Gastrocnemius medialis (tissue), 4 donors: ENCODE results near the gene PPFIA1. TPM values are rescaled to one million over a fixed set of nuclear protein-coding genes. Genes with fewer than 3 reads are reported as not detected.

Source experiments
- ATAC-seq, 2 donors: fragments of 150-250 bp; one replicate each; pipeline ENCODE4 v1.9.1; 2016
- DNase-seq, 2 donors: peaks; one replicate each; pipeline ENCODE4 v3.0.0-alpha.2; 2019
- H3K27ac ChIP-seq, 4 donors: fragments of 200-600 bp; sonication (generic); 1 replicate in 1 of 4; 2 replicates in 3 of 4; pipeline ENCODE4 v1.5.1; 2016 to 2018; ENCODE audit warnings: mild to moderate bottlenecking in 2 of 4, moderate library complexity in 1 of 4
- H3K27me3 ChIP-seq, 3 donors: fragments of 200-600 bp; sonication (generic) in 2 of 3; 1 replicate in 1 of 3; 2 replicates in 2 of 3; pipeline versions ENCODE4 v1.5.1 to v1.6.0; 2016 to 2019; ENCODE audit warnings: mild to moderate bottlenecking in 1 of 3, moderate library complexity in 1 of 3
- H3K36me3 ChIP-seq, 2 donors: fragments of 200-600 bp; sonication (generic) in 1 of 2; one replicate each; pipeline ENCODE4 v1.5.1; 2017 to 2018
- H3K4me1 ChIP-seq, 2 donors: fragments of 200-600 bp; sonication (generic) in 1 of 2; one replicate each; pipeline ENCODE4 v1.5.1; 2016 to 2017; ENCODE audit warnings: mild to moderate bottlenecking in 2 of 2
- H3K4me3 ChIP-seq, 4 donors: fragments of 200-600 bp; sonication (generic) in 3 of 4; 1 replicate in 1 of 4; 2 replicates in 3 of 4; pipeline ENCODE4 v1.5.1; 2016 to 2019; ENCODE audit warnings: mild to moderate bottlenecking in 2 of 4
- H3K9me3 ChIP-seq, 3 donors: fragments of 200-600 bp; sonication (generic) in 2 of 3; 1 replicate in 1 of 3; 2 replicates in 2 of 3; pipeline ENCODE4 v1.5.1; 2016 to 2019
- POLR2A ChIP-seq, 2 donors: fragments of 450-650 bp; IDR thresholded peaks; one replicate each; pipeline ENCODE4 v1.6.1; 2017; ENCODE audit warnings: antibody characterized with exemption in 2 of 2, mild to moderate bottlenecking in 2 of 2, moderate library complexity in 2 of 2
- in situ Hi-C, 4 donors: fragments of 200-750 bp; cut with MboI; loops; one replicate each; pipeline versions ENCODE4 v1.15.0 to v1.8.0; 2017; ENCODE audit warnings: low sequenced_read_pairs in 4 of 4
- intact Hi-C: fragments of 100-400 bp; cut with DNase I; formaldehyde crosslinking; loops from one replicate; pipeline ENCODE4 v1.15.1; 2023; ENCODE audit warnings: low total_unique reads
- total RNA-seq, 4 donors: library from RNA; depleted of rRNA; stranded (reverse); fragments of >200 nt; gene quantifications; one replicate each; pipeline versions ENCODE4 v1.1.0 to v1.2.3, GENCODE V29; 2016
- TF ChIP-seq, protein P1 (sequence below), 5 experiments: fragments of 450-650 bp in 3 of 5; fragments of 200-600 bp in 2 of 5; sonication (generic) in 2 of 5; IDR thresholded peaks in 4 of 5; conservative IDR thresholded peaks in 1 of 5; 1 replicate in 4 of 5; 2 replicates in 1 of 5; pipeline ENCODE4 v1.5.1; 2016 to 2019; ENCODE audit warnings: antibody characterized with exemption in 5 of 5, mild to moderate bottlenecking in 3 of 5, moderate library complexity in 3 of 5

The PPFIA1 gene
- total RNA-seq, 4 donors from 2014 or later: 36.3 to 90.6 (median 46.0) TPM

DNA sequence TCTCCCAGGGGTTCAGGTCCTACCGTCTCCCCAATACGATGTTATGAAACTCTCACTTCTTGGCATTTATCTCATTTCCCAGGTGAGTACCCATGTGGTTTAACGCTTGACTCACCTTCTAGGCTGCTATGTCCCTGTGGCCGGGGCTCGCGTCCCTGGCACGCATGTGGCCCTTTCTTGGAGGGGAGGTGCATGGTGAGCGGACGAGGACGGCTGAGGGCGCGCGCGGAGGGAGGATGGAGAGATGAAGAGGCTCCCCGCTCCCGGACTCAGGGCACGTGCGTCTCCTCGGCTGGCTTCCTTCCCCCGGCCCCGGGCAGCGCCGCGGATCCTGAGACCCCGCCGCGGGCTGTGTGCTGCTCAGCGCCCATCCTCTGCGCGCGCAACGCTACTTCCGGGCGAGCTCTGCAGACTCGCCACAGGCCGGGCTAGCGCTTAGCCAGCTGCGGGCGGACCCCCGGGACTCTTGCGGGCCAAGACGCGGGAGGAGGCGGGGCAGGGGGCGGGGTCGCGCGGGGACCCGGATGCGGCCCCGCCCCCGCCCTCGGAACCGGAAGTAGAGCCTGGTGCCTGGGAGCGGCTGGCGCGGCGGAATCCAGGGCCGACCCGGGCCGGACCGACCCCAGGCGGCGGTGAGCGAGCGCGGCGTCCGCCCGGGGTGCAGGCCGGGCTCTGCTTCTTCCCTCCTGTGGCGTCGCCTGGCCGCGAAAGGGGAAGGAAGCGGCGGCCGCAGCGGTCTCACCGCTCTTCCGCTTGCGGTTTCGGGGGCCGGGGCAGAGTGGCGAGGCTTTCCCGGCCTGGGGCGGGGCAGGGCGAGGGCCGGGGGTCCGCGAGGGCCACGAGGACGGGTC lies 127.7 kb downstream of the PPFIA1 start, which contains the start of gene CTTN:
TSS of gene CTTN (plus strand) at position 547 of the 851 bp plus-strand sequence. CDS start 8,769 bp downstream, outside the sequence.
- in situ Hi-C loops (no loop called here), intact Hi-C loops (loop anchor here (5.0 kb wide), 2 partner anchors 126 to 1556 kb away; partner anchors contain the start of genes CPT1A and PPFIA1)
- H3K9me3 ChIP-seq: no peaks in the 10 kb centered on the region
- H3K27me3 ChIP-seq: no peaks in the 10 kb centered on the region
- no peaks in the 10 kb centered on the region for H3K36me3 ChIP-seq
- H3K4me3 ChIP-seq: peak within 1 kb of the TSS; percentile 78 to 99 (median 89)
- peak; percentile 95 to 96 for TF ChIP-seq POLR2A (IDR thresholded peaks at IDR 0.05)
- TF ChIP-seq, protein P1, sequence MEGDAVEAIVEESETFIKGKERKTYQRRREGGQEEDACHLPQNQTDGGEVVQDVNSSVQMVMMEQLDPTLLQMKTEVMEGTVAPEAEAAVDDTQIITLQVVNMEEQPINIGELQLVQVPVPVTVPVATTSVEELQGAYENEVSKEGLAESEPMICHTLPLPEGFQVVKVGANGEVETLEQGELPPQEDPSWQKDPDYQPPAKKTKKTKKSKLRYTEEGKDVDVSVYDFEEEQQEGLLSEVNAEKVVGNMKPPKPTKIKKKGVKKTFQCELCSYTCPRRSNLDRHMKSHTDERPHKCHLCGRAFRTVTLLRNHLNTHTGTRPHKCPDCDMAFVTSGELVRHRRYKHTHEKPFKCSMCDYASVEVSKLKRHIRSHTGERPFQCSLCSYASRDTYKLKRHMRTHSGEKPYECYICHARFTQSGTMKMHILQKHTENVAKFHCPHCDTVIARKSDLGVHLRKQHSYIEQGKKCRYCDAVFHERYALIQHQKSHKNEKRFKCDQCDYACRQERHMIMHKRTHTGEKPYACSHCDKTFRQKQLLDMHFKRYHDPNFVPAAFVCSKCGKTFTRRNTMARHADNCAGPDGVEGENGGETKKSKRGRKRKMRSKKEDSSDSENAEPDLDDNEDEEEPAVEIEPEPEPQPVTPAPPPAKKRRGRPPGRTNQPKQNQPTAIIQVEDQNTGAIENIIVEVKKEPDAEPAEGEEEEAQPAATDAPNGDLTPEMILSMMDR (IDR thresholded peaks at IDR 0.05 in 4 of 5, conservative IDR thresholded peaks at IDR 0.05 in 1 of 5): no peak
- DNase-seq (peak; percentile 56 to 76), ATAC-seq (peak; percentile 67 to 72)
- H3K4me1 ChIP-seq: peaks cover 24 to 30% of the 10 kb centered on the region in 2 donors
- peak within 1 kb of the TSS; percentile 90 to 97 (median 95) for H3K27ac ChIP-seq

DNA sequence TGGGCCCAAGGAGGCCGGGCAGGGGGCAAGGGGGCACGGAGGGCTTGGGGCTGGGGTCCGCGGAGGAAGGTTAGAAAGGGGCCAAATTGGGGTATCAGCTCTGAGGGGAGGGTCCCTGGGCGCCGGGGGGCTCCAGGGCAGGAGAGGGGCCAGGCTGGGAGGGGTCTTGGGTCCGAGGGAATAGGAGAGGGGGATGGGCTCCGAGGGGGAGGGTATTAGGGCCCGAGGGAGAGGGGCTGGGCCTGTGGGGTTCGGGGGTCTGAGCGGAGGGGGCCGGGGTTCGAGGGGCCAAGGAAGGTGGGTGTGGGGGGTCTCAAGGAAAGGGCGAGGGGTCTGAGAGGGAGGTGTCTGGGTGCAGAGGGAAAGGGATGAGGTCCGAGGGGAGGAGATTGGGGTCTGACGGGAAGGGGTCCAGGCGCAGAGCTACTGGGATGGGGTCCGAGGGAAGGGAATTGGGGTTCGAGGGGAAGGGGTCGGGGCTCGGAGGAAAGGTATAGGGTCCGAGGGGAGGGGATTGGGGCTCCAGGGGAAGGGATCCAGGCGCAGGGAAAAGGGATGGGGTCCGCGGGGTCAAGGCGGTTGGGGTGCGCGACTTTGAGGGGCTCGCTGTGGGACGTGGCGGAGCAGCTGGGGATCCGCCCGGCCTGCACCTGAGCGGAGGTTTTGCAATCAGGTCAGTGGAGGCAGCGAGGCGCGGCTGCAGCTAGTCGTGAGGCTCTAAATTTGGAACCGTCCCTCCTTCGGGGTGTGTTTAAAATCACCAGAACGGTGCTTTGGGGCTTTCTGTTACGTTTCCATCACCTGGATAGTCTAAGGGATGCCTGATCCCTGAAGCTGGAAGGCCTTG lies 128.6 kb downstream of the PPFIA1 start:
- intact Hi-C loops: loop anchor here (5.0 kb wide), 2 partner anchors 127 to 1557 kb away; partner anchors contain the start of genes CPT1A and PPFIA1
- Histone ChIP-seq H3K27me3 (no peaks in the 10 kb centered on the region), H3K4me1 (peaks cover 24 to 30% of the 10 kb centered on the region in 2 donors), H3K27ac (peak overlapping the region; percentile 90 to 97 (median 95)), H3K36me3 (no peaks in the 10 kb centered on the region), H3K4me3 (peak overlapping the region; percentile 78 to 99 (median 89)), H3K9me3 (no peaks in the 10 kb centered on the region)
- TF ChIP-seq POLR2A (IDR thresholded peaks at IDR 0.05): no peak
- TF ChIP-seq, protein P1 (IDR thresholded peaks at IDR 0.05 in 4 of 5, conservative IDR thresholded peaks at IDR 0.05 in 1 of 5): no peak
- DNase-seq: peak; percentile 43 to 63
- in situ Hi-C loops: no loop called here
- peak; percentile 57 to 65 for ATAC-seq

DNA sequence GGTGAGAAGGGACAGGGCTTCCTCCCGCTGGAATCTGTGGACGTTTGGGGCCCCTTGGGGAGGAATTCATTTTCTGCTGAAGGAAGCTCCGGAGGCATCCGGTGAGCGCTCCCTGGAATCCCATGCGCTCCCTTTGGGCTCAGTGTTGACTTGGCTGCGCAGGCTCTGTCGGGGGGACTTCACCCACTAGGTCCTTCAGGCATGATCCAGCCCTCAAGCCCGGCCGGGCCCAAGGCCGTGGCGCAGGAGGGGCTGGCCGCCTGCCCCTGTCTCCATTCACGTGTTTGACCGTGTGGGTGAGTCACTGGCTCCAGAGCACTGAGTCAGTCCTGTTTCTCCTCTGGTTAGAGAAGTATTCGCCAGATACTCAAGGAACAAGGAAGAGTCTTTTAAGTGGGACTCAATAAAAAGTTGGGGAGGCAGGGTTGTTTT lies 129.2 kb downstream of the PPFIA1 start:
- Histone ChIP-seq H3K4me1 (peaks cover 24 to 30% of the 10 kb centered on the region in 2 donors), H3K36me3 (no peaks in the 10 kb centered on the region), H3K9me3 (no peaks in the 10 kb centered on the region), H3K4me3 (peak overlapping the region; percentile 78 to 99 (median 89)), H3K27me3 (no peaks in the 10 kb centered on the region), H3K27ac (peak overlapping the region; percentile 90 to 97 (median 95))
- in situ Hi-C loops (no loop called here), intact Hi-C loops (loop anchor here (5.0 to 10.0 kb wide), 3 partner anchors 127 to 1557 kb away; partner anchors contain the start of genes CPT1A, FADD and PPFIA1)
- peak; percentile 72 to 85 for TF ChIP-seq POLR2A (IDR thresholded peaks at IDR 0.05)
- TF ChIP-seq, protein P1 (IDR thresholded peaks at IDR 0.05 in 4 of 5, conservative IDR thresholded peaks at IDR 0.05 in 1 of 5): no peak
- ATAC-seq: peak; percentile 90
- peak; percentile 85 to 89 for DNase-seq

DNA sequence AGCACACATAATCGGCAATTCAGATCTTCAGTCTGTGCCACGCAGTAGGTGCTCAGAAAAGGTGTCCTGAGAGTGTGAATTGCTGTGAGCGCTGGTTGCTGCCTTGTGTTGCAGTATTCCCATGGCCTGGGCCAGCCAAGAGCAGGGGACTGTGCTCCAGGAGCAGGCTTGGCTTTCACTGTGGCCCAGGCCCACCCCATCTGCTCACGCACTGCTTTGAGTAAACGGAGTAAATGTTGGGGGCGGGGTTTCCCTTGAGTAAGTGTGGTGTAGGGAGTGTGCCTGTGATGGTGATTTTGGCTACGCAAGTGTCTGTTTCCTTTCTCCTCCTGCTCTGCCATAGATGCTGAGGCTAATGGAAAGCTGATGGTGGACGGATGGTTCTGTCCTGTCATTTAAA lies 130.2 kb downstream of the PPFIA1 start:
- Histone ChIP-seq H3K4me1 (peaks cover 24 to 30% of the 10 kb centered on the region in 2 donors), H3K4me3 (no peak overlapping the region), H3K36me3 (no peaks in the 10 kb centered on the region), H3K27me3 (no peaks in the 10 kb centered on the region), H3K27ac (peak overlapping the region; percentile 90 to 97 (median 95)), H3K9me3 (no peaks in the 10 kb centered on the region)
- DNase-seq (no peak), ATAC-seq (no peak)
- no peak for TF ChIP-seq POLR2A (IDR thresholded peaks at IDR 0.05)
- in situ Hi-C loops (no loop called here), intact Hi-C loops (loop anchor here (10.0 kb wide), 1 partner anchor 196 kb away; the partner anchor contains the start of gene FADD)
